ENCODE measurements around the gene HDGFL3. TPM values are rescaled to one million over a fixed set of nuclear protein-coding genes. Genes with fewer than 3 reads are reported as not detected.

Gene HDGFL3
- total RNA-seq, 4 donors from 2014 or later = 3.7 to 47.7 (median 17.1) TPM

GRCh38 chr15:83190450-83190849, 17.2 kb downstream of the HDGFL3 start:
- 83 to 94% methylated on average over 1 of the region's 1 CpG for WGBS, 2 donors
- no peak for DNase-seq
- no peak for TF ChIP-seq CTCF (IDR thresholded peaks at IDR 0.05)
- no peak for TF ChIP-seq POLR2A (IDR thresholded peaks at IDR 0.05)
- peaks cover 0 to 12% (median 5%) of the 10 kb centered on the region in 3 donors for H3K4me1 ChIP-seq
- no peak overlapping the region for H3K4me3 ChIP-seq
- H3K27me3 ChIP-seq = no peaks in the 10 kb centered on the region
- no peaks in the 10 kb centered on the region for H3K9me3 ChIP-seq
- intact Hi-C loops (cut with DNase I) = no loop called here
- no peak overlapping the region for H3K27ac ChIP-seq
- no peaks in the 10 kb centered on the region for H3K36me3 ChIP-seq

DNA sequence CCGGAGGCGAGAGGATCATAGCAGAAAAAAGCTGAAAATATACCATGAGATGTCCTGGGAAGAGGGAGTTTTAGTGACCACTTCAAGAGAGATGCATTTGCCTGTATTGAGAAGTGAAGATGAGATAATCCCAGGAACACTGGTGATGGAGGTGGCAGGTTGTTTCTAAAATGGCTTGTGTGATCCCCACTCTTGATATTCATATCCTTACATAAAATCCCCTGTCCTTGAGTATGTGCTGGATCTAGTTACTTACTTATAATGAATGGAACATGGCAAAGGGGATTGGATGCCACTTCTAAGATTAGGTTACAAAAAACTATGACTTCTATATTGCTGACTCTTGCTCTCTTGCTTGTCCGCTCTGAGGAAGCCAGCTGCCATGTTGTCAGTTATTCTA, 22.1 kb downstream of the HDGFL3 start:
- H3K4me1 ChIP-seq = no peaks in the 10 kb centered on the region
- TF ChIP-seq CTCF (IDR thresholded peaks at IDR 0.05) (no peak), POLR2A (IDR thresholded peaks at IDR 0.05) (no peak)
- no peaks in the 10 kb centered on the region for H3K9me3 ChIP-seq
- WGBS, 2 donors = 91% methylated on average over 3 of the region's 3 CpGs
- no peaks in the 10 kb centered on the region for H3K36me3 ChIP-seq
- no peaks in the 10 kb centered on the region for H3K27me3 ChIP-seq
- H3K27ac ChIP-seq = no peak overlapping the region
- no peak for DNase-seq
- intact Hi-C loops (cut with DNase I) = no loop called here
- no peak overlapping the region for H3K4me3 ChIP-seq

GRCh38 chr15:83178869-83179325, 28.7 kb downstream of the HDGFL3 start:
- no peaks in the 10 kb centered on the region for H3K9me3 ChIP-seq
- TF ChIP-seq CTCF (IDR thresholded peaks at IDR 0.05) = no peak
- no peak for TF ChIP-seq POLR2A (IDR thresholded peaks at IDR 0.05)
- H3K36me3 ChIP-seq = no peaks in the 10 kb centered on the region
- intact Hi-C loops (cut with DNase I) = no loop called here
- DNase-seq = no peak
- no peak overlapping the region for H3K27ac ChIP-seq
- H3K27me3 ChIP-seq = no peaks in the 10 kb centered on the region
- H3K4me1 ChIP-seq = no peaks in the 10 kb centered on the region
- WGBS, 2 donors = 93 to 100% methylated on average over 3 of the region's 3 CpGs
- no peak overlapping the region for H3K4me3 ChIP-seq

GRCh38 chr15:83178390-83178789, 29.2 kb downstream of the HDGFL3 start:
- no peaks in the 10 kb centered on the region for H3K27me3 ChIP-seq
- no peaks in the 10 kb centered on the region for H3K4me1 ChIP-seq
- TF ChIP-seq POLR2A (IDR thresholded peaks at IDR 0.05) (no peak), CTCF (IDR thresholded peaks at IDR 0.05) (no peak)
- no peak overlapping the region for H3K27ac ChIP-seq
- no peak overlapping the region for H3K4me3 ChIP-seq
- no peaks in the 10 kb centered on the region for H3K9me3 ChIP-seq
- no peaks in the 10 kb centered on the region for H3K36me3 ChIP-seq
- no peak for DNase-seq
- WGBS, 2 donors = 70 to 85% methylated on average over 2 of the region's 2 CpGs
- intact Hi-C loops (cut with DNase I) = no loop called here

GRCh38 chr15:83174891-83175290, 32.7 kb downstream of the HDGFL3 start:
- no peaks in the 10 kb centered on the region for H3K4me1 ChIP-seq
- WGBS, 2 donors = 83 to 92% methylated on average over 1 of the region's 1 CpG
- no peak overlapping the region for H3K4me3 ChIP-seq
- intact Hi-C loops (cut with DNase I) = no loop called here
- H3K36me3 ChIP-seq = no peaks in the 10 kb centered on the region
- TF ChIP-seq POLR2A (IDR thresholded peaks at IDR 0.05) (no peak), CTCF (IDR thresholded peaks at IDR 0.05) (no peak)
- no peaks in the 10 kb centered on the region for H3K9me3 ChIP-seq
- H3K27ac ChIP-seq = no peak overlapping the region
- no peak for DNase-seq
- no peaks in the 10 kb centered on the region for H3K27me3 ChIP-seq

All from esophagus squamous epithelium (tissue), 5 donors.